ENCODE measurements around the gene MYO7B. TPM values are rescaled to one million over a fixed set of nuclear protein-coding genes. Genes with fewer than 3 reads are reported as not detected.
A peak's percentile ranks its signal among the peaks of the same experiment; 100 is the strongest.

MYO7B gene
- total RNA-seq, 2 experiments from 2014 or later = 0.26 TPM; not detected in 1

GRCh38 chr2:127596311-127597045 lies 61.0 kb downstream of the MYO7B start:
- H3K4me1 Mint-ChIP-seq = peaks cover 6% of the 10 kb centered on the region
- no peak overlapping the region for H3K4me3 Mint-ChIP-seq
- CTCF ChIA-PET = interaction anchor here (1.9 kb wide), 1 partner anchor 54 kb away, joined by 5 read pairs; no protein-coding TSS in a partner anchor
- H3K36me3 Mint-ChIP-seq = no peaks in the 10 kb centered on the region
- H3K27ac Mint-ChIP-seq = no peak overlapping the region
- ATAC-seq (no peak), DNase-seq (no peak)
- H3K27me3 Mint-ChIP-seq = peaks cover 32% of the 10 kb centered on the region
- H3K9me3 Mint-ChIP-seq (ENCODE audit: low read depth) = no peaks in the 10 kb centered on the region

- no peaks in the 10 kb centered on the region for H3K9me3 Mint-ChIP-seq (ENCODE audit: low read depth)
- H3K36me3 Mint-ChIP-seq = no peaks in the 10 kb centered on the region
- CTCF ChIA-PET = interaction anchor here (1.9 kb wide), 1 partner anchor 53 kb away, joined by 5 read pairs; no protein-coding TSS in a partner anchor
Observed at GRCh38 chr2:127597046-127597983, 61.8 kb downstream of the MYO7B start.

GRCh38 chr2:127597984-127598380 lies 62.5 kb downstream of the MYO7B start:
- no peak for DNase-seq
- CTCF ChIA-PET = interaction anchor here (1.2 kb wide), 1 partner anchor 43 kb away, joined by 3 read pairs; no protein-coding TSS in a partner anchor
- Mint-ChIP-seq H3K27me3 (peaks cover 34% of the 10 kb centered on the region), H3K27ac (peak overlapping the region; percentile 18), H3K9me3 (ENCODE audit: low read depth) (peaks cover 1% of the 10 kb centered on the region), H3K4me3 (no peak overlapping the region), H3K4me1 (peaks cover 6% of the 10 kb centered on the region), H3K36me3 (peaks cover under 1% of the 10 kb centered on the region)
- ATAC-seq = no peak

More at GRCh38 chr2:127597046-127597983, 61.8 kb downstream of the MYO7B start:
- Mint-ChIP-seq H3K4me3 (no peak overlapping the region), H3K27me3 (peaks cover 33% of the 10 kb centered on the region), H3K27ac (peak overlapping the region; percentile 18), H3K4me1 (peaks cover 6% of the 10 kb centered on the region)
- DNase-seq (no peak), ATAC-seq (no peak)

- no peak for ATAC-seq
- Mint-ChIP-seq H3K27ac (no peak overlapping the region), H3K27me3 (peaks cover 38% of the 10 kb centered on the region), H3K36me3 (peaks cover 3% of the 10 kb centered on the region), H3K4me1 (peaks cover 6% of the 10 kb centered on the region), H3K4me3 (no peak overlapping the region), H3K9me3 (ENCODE audit: low read depth) (peaks cover 2% of the 10 kb centered on the region)
- CTCF ChIA-PET = interaction anchor here (0.8 to 1.6 kb wide), 3 partner anchors 19 to 51 kb away, joined by 3 to 5 read pairs (median 3); no protein-coding TSS in a partner anchor
- DNase-seq = no peak
Observed at GRCh38 chr2:127598711-127599110, 63.2 kb downstream of the MYO7B start.

- Mint-ChIP-seq H3K4me1 (peaks cover 6% of the 10 kb centered on the region), H3K27ac (no peak overlapping the region), H3K9me3 (ENCODE audit: low read depth) (peaks cover 2% of the 10 kb centered on the region), H3K36me3 (peaks cover 3% of the 10 kb centered on the region), H3K27me3 (peaks cover 38% of the 10 kb centered on the region), H3K4me3 (no peak overlapping the region)
- no peak for ATAC-seq
- no peak for DNase-seq
- CTCF ChIA-PET = interaction anchor here (0.8 to 1.6 kb wide), 3 partner anchors 20 to 50 kb away, joined by 3 to 5 read pairs (median 3); no protein-coding TSS in a partner anchor
Observed at GRCh38 chr2:127599211-127599610, 63.7 kb downstream of the MYO7B start.

- H3K4me1 Mint-ChIP-seq = no peaks in the 10 kb centered on the region
Observed at GRCh38 chr2:127604986-127605385, 69.5 kb downstream of the MYO7B start.

GRCh38 chr2:127605691-127606263 lies 70.3 kb downstream of the MYO7B start:
- Mint-ChIP-seq H3K4me3 (no peak overlapping the region), H3K4me1 (no peaks in the 10 kb centered on the region), H3K27me3 (peaks cover 19% of the 10 kb centered on the region), H3K9me3 (ENCODE audit: low read depth) (peaks cover 2% of the 10 kb centered on the region), H3K27ac (no peak overlapping the region), H3K36me3 (peaks cover 3% of the 10 kb centered on the region)
- CTCF ChIA-PET = interaction anchor here (2.3 kb wide), 1 partner anchor 14 kb away, joined by 13 read pairs; no protein-coding TSS in a partner anchor
- ATAC-seq (no peak), DNase-seq (no peak)

More at GRCh38 chr2:127604986-127605385, 69.5 kb downstream of the MYO7B start:
- no peak overlapping the region for H3K27ac Mint-ChIP-seq
- no peak for ATAC-seq
- peaks cover 2% of the 10 kb centered on the region for H3K9me3 Mint-ChIP-seq (ENCODE audit: low read depth)
- H3K36me3 Mint-ChIP-seq = peaks cover 3% of the 10 kb centered on the region
- CTCF ChIA-PET = interaction anchor here (2.3 kb wide), 1 partner anchor 13 kb away, joined by 13 read pairs; no protein-coding TSS in a partner anchor
- DNase-seq = no peak
- no peak overlapping the region for H3K4me3 Mint-ChIP-seq
- H3K27me3 Mint-ChIP-seq = peaks cover 23% of the 10 kb centered on the region

GRCh38 chr2:127606625-127607398 lies 71.3 kb downstream of the MYO7B start:
- ATAC-seq = no peak
- Mint-ChIP-seq H3K36me3 (peaks cover 3% of the 10 kb centered on the region), H3K4me3 (no peak overlapping the region), H3K27me3 (peaks cover 14% of the 10 kb centered on the region), H3K27ac (no peak overlapping the region), H3K4me1 (no peaks in the 10 kb centered on the region), H3K9me3 (ENCODE audit: low read depth) (peaks cover 2% of the 10 kb centered on the region)
- DNase-seq = no peak
- CTCF ChIA-PET = interaction anchor here (0.8 kb wide), 1 partner anchor 16 kb away, joined by 5 read pairs; no protein-coding TSS in a partner anchor

GRCh38 chr2:127607399-127607908 lies 72.0 kb downstream of the MYO7B start:
- Mint-ChIP-seq H3K36me3 (peaks cover 3% of the 10 kb centered on the region), H3K9me3 (ENCODE audit: low read depth) (peaks cover 2% of the 10 kb centered on the region), H3K4me3 (no peak overlapping the region)

GRCh38 chr2:127608061-127609030 lies 72.9 kb downstream of the MYO7B start:
- H3K27ac Mint-ChIP-seq = no peak overlapping the region
- DNase-seq (no peak), ATAC-seq (no peak)
- H3K36me3 Mint-ChIP-seq = no peaks in the 10 kb centered on the region
- peaks cover 13% of the 10 kb centered on the region for H3K27me3 Mint-ChIP-seq
- H3K4me3 Mint-ChIP-seq = no peak overlapping the region
- no peaks in the 10 kb centered on the region for H3K4me1 Mint-ChIP-seq
- CTCF ChIA-PET = interaction anchor here (0.8 kb wide), 1 partner anchor 17 kb away, joined by 5 read pairs; no protein-coding TSS in a partner anchor
- no peaks in the 10 kb centered on the region for H3K9me3 Mint-ChIP-seq (ENCODE audit: low read depth)

More at GRCh38 chr2:127607399-127607908, 72.0 kb downstream of the MYO7B start:
- no peaks in the 10 kb centered on the region for H3K4me1 Mint-ChIP-seq
- no peak for DNase-seq
- ATAC-seq = no peak
- no peak overlapping the region for H3K27ac Mint-ChIP-seq
- H3K27me3 Mint-ChIP-seq = peaks cover 14% of the 10 kb centered on the region
- CTCF ChIA-PET = interaction anchor here (0.8 kb wide), 1 partner anchor 16 kb away, joined by 5 read pairs; no protein-coding TSS in a partner anchor

- H3K9me3 Mint-ChIP-seq (ENCODE audit: low read depth) = no peaks in the 10 kb centered on the region
- H3K36me3 Mint-ChIP-seq = no peaks in the 10 kb centered on the region
- H3K27ac Mint-ChIP-seq = no peak overlapping the region
- H3K4me3 Mint-ChIP-seq = no peak overlapping the region
- H3K4me1 Mint-ChIP-seq = no peaks in the 10 kb centered on the region
- CTCF ChIA-PET = interaction anchor here (1.1 kb wide), 1 partner anchor 41 kb away, joined by 3 read pairs; no protein-coding TSS in a partner anchor
- ATAC-seq (peak; percentile 16), DNase-seq (no peak)
- peaks cover 20% of the 10 kb centered on the region for H3K27me3 Mint-ChIP-seq
Observed at GRCh38 chr2:127609031-127609751, 73.7 kb downstream of the MYO7B start.
